Erythroblast (primary cell): ENCODE results near the gene ENOX1.

Experiments
- GATA1 ChIP-seq: IDR thresholded peaks from 2 replicates; pipeline ENCODE4 v1.6.1; 2011; ENCODE audit warnings: low read depth, mild to moderate bottlenecking, control low read depth, low read length, moderate library complexity
- POLR2A ChIP-seq: IDR thresholded peaks from 2 replicates; pipeline ENCODE4 v1.6.1; 2011; ENCODE audit warnings: mild to moderate bottlenecking, low read length

GRCh38 chr13:43688227-43688907, 98.4 kb downstream of the ENOX1 start:
- TF ChIP-seq POLR2A (no peak), GATA1 (no peak)
